Measurements from ENCODE around the gene CDNF. TPM values are rescaled to one million over a fixed set of nuclear protein-coding genes. Genes with fewer than 3 reads are reported as not detected.

The CDNF gene
- total and polyA plus RNA-seq, 10 of the 15 experiments (the other 5 are each of a cell fraction or from before 2014, with no cell fraction given), result 0.08 to 1.9 (median 0.77) TPM

DNA sequence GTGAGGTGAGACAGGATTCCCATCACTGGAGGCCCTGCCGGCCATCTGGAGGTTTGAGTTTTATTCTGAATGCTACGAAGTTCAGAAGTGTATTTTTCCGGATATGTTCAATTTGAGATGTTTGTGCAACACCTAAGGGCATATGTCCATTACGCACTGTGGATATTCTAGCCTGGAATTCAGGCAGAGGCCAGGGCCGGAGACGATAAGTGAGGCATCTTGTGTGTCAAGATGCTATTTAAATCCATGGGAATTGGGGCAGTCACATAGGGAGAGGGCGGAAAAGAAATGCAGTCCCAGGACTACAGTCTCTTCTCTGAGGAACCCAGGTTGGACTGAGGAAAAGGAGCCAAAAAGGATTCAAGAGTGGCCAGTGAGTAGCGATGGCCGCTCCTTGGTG lies 38.9 kb upstream of the CDNF start (continued):
- TF ChIP-seq SREBF1 (IDR thresholded peaks at IDR 0.05; ENCODE audit: low read length) (no peak), RFX5 (IDR thresholded peaks at IDR 0.05; ENCODE audit: low read depth, low read length) (no peak), ZBED1 (IDR thresholded peaks at IDR 0.05; ENCODE audit: borderline replicate concordance) (no peak), HCFC1 (IDR thresholded peaks at IDR 0.05; ENCODE audit: low read length) (no peak), STAT1 (conservative IDR thresholded peaks at IDR 0.05) (no peak), ZZZ3 (IDR thresholded peaks at IDR 0.05; ENCODE audit: control insufficient read depth, insufficient read length, low read depth) (no peak)

DNA sequence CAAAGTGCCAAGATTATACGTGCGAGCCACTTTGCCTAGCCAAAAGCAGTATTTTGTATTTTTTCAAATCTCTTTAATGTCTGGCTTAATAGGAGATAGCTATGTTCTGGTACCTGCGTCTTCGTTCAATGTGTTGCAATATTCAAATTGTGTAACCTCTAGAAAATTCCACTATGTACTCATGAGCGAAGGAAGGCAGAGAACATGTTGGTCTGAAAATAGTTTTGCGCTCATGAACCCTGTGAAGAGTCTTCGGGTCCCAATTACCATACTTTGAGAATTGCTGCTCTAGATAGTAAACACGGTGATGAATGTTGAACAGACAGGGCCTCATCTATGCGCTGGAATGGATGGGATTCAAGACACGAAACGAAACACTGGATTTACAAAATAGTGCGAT lies 38.1 kb upstream of the CDNF start:
- no peak overlapping the region for H3K4me2 ChIP-seq (ENCODE audit: control insufficient read depth, insufficient read depth)
- intact Hi-C loops (cut with micrococcal nuclease; ENCODE audit: unreplicated experiment), result loop anchor here (5.0 kb wide), 1 partner anchor 39 kb away; the partner anchor contains the start of genes CDNF, HSPA14 and MSANTD7
- 99% methylated on average over 12 of the region's 12 CpGs for WGBS (ENCODE audit: insufficient coverage, insufficient replicate concordance, low lambda C conversion rate, missing lambda C conversion rate)
- SMC1A ChIA-PET (ENCODE audit: uncharacterized antibody, unreplicated experiment), result interaction anchor here (1.0 kb wide), 1 partner anchor 28 kb away, joined by 3 read pairs; no protein-coding TSS in a partner anchor
- H3K27me3 ChIP-seq (replicated peaks in 1 of 2; ENCODE audit: control insufficient read depth in 2 of 2, insufficient read depth in 2 of 2, low read length in 1 of 2), result no peaks in the 10 kb centered on the region
- DNase-seq (ENCODE audit: low read depth, low spot score) (no peak), FAIRE-seq (no peak), ATAC-seq (no peak)
- no peak overlapping the region for H3K9ac ChIP-seq (ENCODE audit: control insufficient read depth, insufficient read depth, low read length)
- BruUV-seq (replicated peaks), result no TSS peak
- POLR2A ChIA-PET, result interaction anchor here (0.9 to 1.7 kb wide), 3 partner anchors 10 to 77 kb away, joined by 3 to 5 read pairs (median 3); partner anchors contain the start of genes DCLRE1C, HSPA14 and MSANTD7
- RAD21 ChIA-PET (ENCODE audit: unreplicated experiment), result interaction anchor here (0.9 kb wide), 1 partner anchor 38 kb away, joined by 4 read pairs; the partner anchor contains the start of genes CDNF, HSPA14 and MSANTD7
- H3K4me1 ChIP-seq (ENCODE audit: control insufficient read depth, insufficient read depth, low read length), result peaks cover 7% of the 10 kb centered on the region
- H4K20me1 ChIP-seq (ENCODE audit: control insufficient read depth, insufficient read depth), result no peaks in the 10 kb centered on the region
- CTCF ChIA-PET, result interaction anchor here (0.7 to 3.1 kb wide), 4 partner anchors 10 to 77 kb away, joined by 3 to 13 read pairs (median 4); partner anchors contain the start of genes CDNF, HSPA14 and MSANTD7
- no peak overlapping the region for H3K27ac ChIP-seq (ENCODE audit: control insufficient read depth, insufficient read depth)
- H3K4me3 ChIP-seq, result no peak overlapping the region
- H3K79me2 ChIP-seq (ENCODE audit: control insufficient read depth, insufficient read depth, low read length), result peaks cover 44% of the 10 kb centered on the region
- in situ Hi-C loops (cut with MboI), result no loop called here
- peaks cover 0 to 3% of the 10 kb centered on the region in 2 experiments; a peak in 1 of 4 replicates for H3K36me3 ChIP-seq (ENCODE audit: control insufficient read depth in 2 of 2, insufficient read depth in 2 of 2, low read length in 1 of 2)
- no peak overlapping the region for H2AFZ ChIP-seq (ENCODE audit: control insufficient read depth, low read depth, low read length)
- H3K9me3 ChIP-seq (replicated peaks; ENCODE audit: control insufficient read depth, insufficient read depth, low read length), result no peaks in the 10 kb centered on the region
- no peak for TF ChIP-seq LARP7 (IDR thresholded peaks at IDR 0.05)
- TF ChIP-seq SRF (IDR thresholded peaks at IDR 0.05; ENCODE audit: low read depth in 2 of 2, low read length in 2 of 2), result no peak
- TF ChIP-seq, protein P1, sequence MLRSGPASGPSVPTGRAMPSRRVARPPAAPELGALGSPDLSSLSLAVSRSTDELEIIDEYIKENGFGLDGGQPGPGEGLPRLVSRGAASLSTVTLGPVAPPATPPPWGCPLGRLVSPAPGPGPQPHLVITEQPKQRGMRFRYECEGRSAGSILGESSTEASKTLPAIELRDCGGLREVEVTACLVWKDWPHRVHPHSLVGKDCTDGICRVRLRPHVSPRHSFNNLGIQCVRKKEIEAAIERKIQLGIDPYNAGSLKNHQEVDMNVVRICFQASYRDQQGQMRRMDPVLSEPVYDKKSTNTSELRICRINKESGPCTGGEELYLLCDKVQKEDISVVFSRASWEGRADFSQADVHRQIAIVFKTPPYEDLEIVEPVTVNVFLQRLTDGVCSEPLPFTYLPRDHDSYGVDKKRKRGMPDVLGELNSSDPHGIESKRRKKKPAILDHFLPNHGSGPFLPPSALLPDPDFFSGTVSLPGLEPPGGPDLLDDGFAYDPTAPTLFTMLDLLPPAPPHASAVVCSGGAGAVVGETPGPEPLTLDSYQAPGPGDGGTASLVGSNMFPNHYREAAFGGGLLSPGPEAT (IDR thresholded peaks at IDR 0.05; ENCODE audit: low read depth), result no peak
- no peak for TF ChIP-seq IKZF1 (conservative IDR thresholded peaks at IDR 0.05)
- TF ChIP-seq, protein P2, sequence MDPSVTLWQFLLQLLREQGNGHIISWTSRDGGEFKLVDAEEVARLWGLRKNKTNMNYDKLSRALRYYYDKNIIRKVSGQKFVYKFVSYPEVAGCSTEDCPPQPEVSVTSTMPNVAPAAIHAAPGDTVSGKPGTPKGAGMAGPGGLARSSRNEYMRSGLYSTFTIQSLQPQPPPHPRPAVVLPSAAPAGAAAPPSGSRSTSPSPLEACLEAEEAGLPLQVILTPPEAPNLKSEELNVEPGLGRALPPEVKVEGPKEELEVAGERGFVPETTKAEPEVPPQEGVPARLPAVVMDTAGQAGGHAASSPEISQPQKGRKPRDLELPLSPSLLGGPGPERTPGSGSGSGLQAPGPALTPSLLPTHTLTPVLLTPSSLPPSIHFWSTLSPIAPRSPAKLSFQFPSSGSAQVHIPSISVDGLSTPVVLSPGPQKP (IDR thresholded peaks at IDR 0.05; ENCODE audit: low read depth, low read length), result no peak
- TF ChIP-seq SPI1 (IDR thresholded peaks at IDR 0.05; ENCODE audit: borderline replicate concordance, insufficient read depth, low read depth, low read length), result no peak
- TF ChIP-seq TARDBP (IDR thresholded peaks at IDR 0.05; ENCODE audit: borderline replicate concordance), result no peak
- TF ChIP-seq, protein P3, sequence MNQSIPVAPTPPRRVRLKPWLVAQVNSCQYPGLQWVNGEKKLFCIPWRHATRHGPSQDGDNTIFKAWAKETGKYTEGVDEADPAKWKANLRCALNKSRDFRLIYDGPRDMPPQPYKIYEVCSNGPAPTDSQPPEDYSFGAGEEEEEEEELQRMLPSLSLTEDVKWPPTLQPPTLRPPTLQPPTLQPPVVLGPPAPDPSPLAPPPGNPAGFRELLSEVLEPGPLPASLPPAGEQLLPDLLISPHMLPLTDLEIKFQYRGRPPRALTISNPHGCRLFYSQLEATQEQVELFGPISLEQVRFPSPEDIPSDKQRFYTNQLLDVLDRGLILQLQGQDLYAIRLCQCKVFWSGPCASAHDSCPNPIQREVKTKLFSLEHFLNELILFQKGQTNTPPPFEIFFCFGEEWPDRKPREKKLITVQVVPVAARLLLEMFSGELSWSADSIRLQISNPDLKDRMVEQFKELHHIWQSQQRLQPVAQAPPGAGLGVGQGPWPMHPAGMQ (IDR thresholded peaks at IDR 0.05; ENCODE audit: borderline replicate concordance), result no peak
- TF ChIP-seq CBFB (IDR thresholded peaks at IDR 0.05; ENCODE audit: low read depth), result no peak
- TF ChIP-seq, protein P4, sequence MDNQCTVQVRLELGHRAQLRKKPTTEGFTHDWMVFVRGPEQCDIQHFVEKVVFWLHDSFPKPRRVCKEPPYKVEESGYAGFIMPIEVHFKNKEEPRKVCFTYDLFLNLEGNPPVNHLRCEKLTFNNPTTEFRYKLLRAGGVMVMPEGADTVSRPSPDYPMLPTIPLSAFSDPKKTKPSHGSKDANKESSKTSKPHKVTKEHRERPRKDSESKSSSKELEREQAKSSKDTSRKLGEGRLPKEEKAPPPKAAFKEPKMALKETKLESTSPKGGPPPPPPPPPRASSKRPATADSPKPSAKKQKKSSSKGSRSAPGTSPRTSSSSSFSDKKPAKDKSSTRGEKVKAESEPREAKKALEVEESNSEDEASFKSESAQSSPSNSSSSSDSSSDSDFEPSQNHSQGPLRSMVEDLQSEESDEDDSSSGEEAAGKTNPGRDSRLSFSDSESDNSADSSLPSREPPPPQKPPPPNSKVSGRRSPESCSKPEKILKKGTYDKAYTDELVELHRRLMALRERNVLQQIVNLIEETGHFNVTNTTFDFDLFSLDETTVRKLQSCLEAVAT (IDR thresholded peaks at IDR 0.05), result no peak
- TF ChIP-seq FOXM1 (IDR thresholded peaks at IDR 0.05; ENCODE audit: low read depth, low read length), result no peak
- TF ChIP-seq FOXK2 (IDR thresholded peaks at IDR 0.05), result no peak
